ENCODE results near the gene DOCK10. TPM values are rescaled to one million over a fixed set of nuclear protein-coding genes. Genes with fewer than 3 reads are reported as not detected.

The DOCK10 gene
- total RNA-seq, 1 donor from 2014 or later, result 14.3 TPM

- Mint-ChIP-seq H3K27ac (ENCODE audit: unreplicated experiment) (no peak overlapping the region), H3K4me1 (ENCODE audit: low read depth) (peaks cover 29% of the 10 kb centered on the region), H3K36me3 (ENCODE audit: low read depth) (no peaks in the 10 kb centered on the region), H3K4me3 (ENCODE audit: unreplicated experiment) (no peak overlapping the region), H3K9me3 (ENCODE audit: low read depth) (no peaks in the 10 kb centered on the region), H3K27me3 (ENCODE audit: low read depth) (no peaks in the 10 kb centered on the region)
- TF ChIP-seq CTCF (IDR thresholded peaks at IDR 0.05), result no peak
- DNase-seq (ENCODE audit: low spot score), result no peak
Observed at GRCh38 chr2:224951723-224952481, 90.4 kb downstream of the DOCK10 start.

GRCh38 chr2:224948859-224949258, 93.4 kb downstream of the DOCK10 start:
- H3K27ac Mint-ChIP-seq (ENCODE audit: unreplicated experiment), result peak overlapping the region; percentile 42

GRCh38 chr2:224948005-224948404, 94.3 kb downstream of the DOCK10 start:
- Mint-ChIP-seq H3K27me3 (ENCODE audit: low read depth) (no peaks in the 10 kb centered on the region), H3K4me1 (ENCODE audit: low read depth) (peaks cover 44% of the 10 kb centered on the region), H3K27ac (ENCODE audit: unreplicated experiment) (no peak overlapping the region), H3K4me3 (ENCODE audit: unreplicated experiment) (no peak overlapping the region), H3K9me3 (ENCODE audit: low read depth) (no peaks in the 10 kb centered on the region), H3K36me3 (ENCODE audit: low read depth) (no peaks in the 10 kb centered on the region)
- no peak for TF ChIP-seq CTCF (IDR thresholded peaks at IDR 0.05)
- no peak for DNase-seq (ENCODE audit: low spot score)

More at GRCh38 chr2:224948859-224949258, 93.4 kb downstream of the DOCK10 start:
- Mint-ChIP-seq H3K27me3 (ENCODE audit: low read depth) (no peaks in the 10 kb centered on the region), H3K4me3 (ENCODE audit: unreplicated experiment) (no peak overlapping the region), H3K4me1 (ENCODE audit: low read depth) (peaks cover 44% of the 10 kb centered on the region), H3K36me3 (ENCODE audit: low read depth) (no peaks in the 10 kb centered on the region), H3K9me3 (ENCODE audit: low read depth) (no peaks in the 10 kb centered on the region)
- DNase-seq (ENCODE audit: low spot score), result no peak
- TF ChIP-seq CTCF (IDR thresholded peaks at IDR 0.05), result no peak

GRCh38 chr2:224947566-224947965, 94.7 kb downstream of the DOCK10 start:
- Mint-ChIP-seq H3K4me3 (ENCODE audit: unreplicated experiment) (no peak overlapping the region), H3K9me3 (ENCODE audit: low read depth) (no peaks in the 10 kb centered on the region), H3K4me1 (ENCODE audit: low read depth) (peaks cover 44% of the 10 kb centered on the region), H3K36me3 (ENCODE audit: low read depth) (no peaks in the 10 kb centered on the region), H3K27me3 (ENCODE audit: low read depth) (no peaks in the 10 kb centered on the region), H3K27ac (ENCODE audit: unreplicated experiment) (no peak overlapping the region)
- DNase-seq (ENCODE audit: low spot score), result no peak
- TF ChIP-seq CTCF (IDR thresholded peaks at IDR 0.05), result no peak

- Mint-ChIP-seq H3K27ac (ENCODE audit: unreplicated experiment) (peak overlapping the region; percentile 84), H3K4me3 (ENCODE audit: unreplicated experiment) (peak overlapping the region; percentile 56), H3K27me3 (ENCODE audit: low read depth) (no peaks in the 10 kb centered on the region)
Observed at GRCh38 chr2:224946895-224947294, 95.4 kb downstream of the DOCK10 start.

More at GRCh38 chr2:224946895-224947294, 95.4 kb downstream of the DOCK10 start:
- Mint-ChIP-seq H3K9me3 (ENCODE audit: low read depth) (no peaks in the 10 kb centered on the region), H3K36me3 (ENCODE audit: low read depth) (no peaks in the 10 kb centered on the region), H3K4me1 (ENCODE audit: low read depth) (peaks cover 48% of the 10 kb centered on the region)
- DNase-seq (ENCODE audit: low spot score), result no peak
- no peak for TF ChIP-seq CTCF (IDR thresholded peaks at IDR 0.05)
